Psoas muscle (tissue), 8 donors: ENCODE measurements around the gene C13orf46. TPM values are rescaled to one million over a fixed set of nuclear protein-coding genes. Genes with fewer than 3 reads are reported as not detected.
A peak's percentile ranks its signal among the peaks of the same experiment; 100 is the strongest.

Experiments
- ATAC-seq, 4 donors: fragments of 200-7000 bp; cut with Tn5 transposase; one replicate each; pipeline ENCODE4 v1.9.1; 2020; ENCODE audit warnings: moderate library complexity in 3 of 4, mild to moderate bottlenecking in 2 of 4
- DNase-seq, 2 donors: peaks; one replicate each; pipeline ENCODE4 v3.0.0-alpha.2; 2020
- H3K27ac ChIP-seq: fragments of 200-600 bp; one replicate; pipeline ENCODE4 v1.8.0; 2022
- H3K27me3 ChIP-seq, 3 donors: fragments of 200-600 bp in 1 of 3; one replicate each; pipeline versions ENCODE4 v1.6.1 to v1.8.0; 2013 to 2022; ENCODE audit warnings: low read length in 2 of 3, mild to moderate bottlenecking in 2 of 3, moderate library complexity in 1 of 3; ENCODE audit not compliant: insufficient read depth in 3 of 3
- H3K36me3 ChIP-seq, 2 donors: fragments of 200-600 bp in 1 of 2; one replicate each; pipeline versions ENCODE4 v1.6.1 to v1.8.0; 2013 to 2022; ENCODE audit warnings: low read depth in 1 of 2, mild to moderate bottlenecking in 1 of 2, moderate library complexity in 1 of 2; ENCODE audit not compliant: insufficient read depth in 1 of 2
- H3K4me1 ChIP-seq: fragments of 200-600 bp; one replicate; pipeline ENCODE4 v1.8.0; 2022
- H3K4me3 ChIP-seq: fragments of 200-600 bp; one replicate; pipeline ENCODE4 v1.8.0; 2022; ENCODE audit warnings: mild to moderate bottlenecking
- H3K9me3 ChIP-seq: fragments of 200-600 bp; one replicate; pipeline ENCODE4 v1.8.0; 2022
- WGBS, 3 donors: extraction: QIAGEN DNeasy Blood & Tissue Kit; methylation state at CpG; one replicate each; pipeline versions ENCODE4 v1.1.6 to v1.1.7; 2013; 5-methylcytosine and 5-hydroxymethylcytosine counted together
- intact Hi-C, 2 donors: fragments of 100-400 bp; cut with DNase I; formaldehyde crosslinking; loops; one replicate each; pipeline versions ENCODE4 v1.11.0 to v1.14.2; 2022
- polyA plus RNA-seq, 3 donors: library from polyadenylated mRNA; stranded (reverse); fragments of 200-250 nt; gene quantifications; one replicate each; pipeline ENCODE4 v1.2.3, GENCODE V29; 2013
- total RNA-seq, 4 donors: library from RNA; stranded (reverse); fragmentation: NEBNext Ultra II Directional in 2 of 4; extraction: Animal tissue kit (Norgen Biotek cat#: 25700) in 2 of 4; gene quantifications; one replicate each; pipeline versions ENCODE4 v1.2.1 to v1.2.4, GENCODE V29; 2021 to 2023
- TF ChIP-seq, protein P1 (sequence below): fragments of 200-600 bp; IDR thresholded peaks from one replicate; pipeline ENCODE4 v1.8.0; 2022; ENCODE audit warnings: antibody characterized with exemption
- donor health status: healthy with polysubstance abuse.
- donor health status: DM: no; HTN: no; CAD: no; lungs with moderate emphysema.
- donor health status: Bipolar disorder and iron deficiency.
- donor health status: healthy.
- donor health status: DM: yes; HTN: yes; CAD: no.
- donor health status: DM: no; HTN: no; CAD: no.
- donor health status: DM: no; HTN: no; CAD: no.
- donor health status: DM: yes; HTN: yes; CAD: no.

C13orf46 gene
- total and polyA plus RNA-seq, 7 donors: 0.14 to 2.5 (median 0.57) TPM; not detected in 1

DNA sequence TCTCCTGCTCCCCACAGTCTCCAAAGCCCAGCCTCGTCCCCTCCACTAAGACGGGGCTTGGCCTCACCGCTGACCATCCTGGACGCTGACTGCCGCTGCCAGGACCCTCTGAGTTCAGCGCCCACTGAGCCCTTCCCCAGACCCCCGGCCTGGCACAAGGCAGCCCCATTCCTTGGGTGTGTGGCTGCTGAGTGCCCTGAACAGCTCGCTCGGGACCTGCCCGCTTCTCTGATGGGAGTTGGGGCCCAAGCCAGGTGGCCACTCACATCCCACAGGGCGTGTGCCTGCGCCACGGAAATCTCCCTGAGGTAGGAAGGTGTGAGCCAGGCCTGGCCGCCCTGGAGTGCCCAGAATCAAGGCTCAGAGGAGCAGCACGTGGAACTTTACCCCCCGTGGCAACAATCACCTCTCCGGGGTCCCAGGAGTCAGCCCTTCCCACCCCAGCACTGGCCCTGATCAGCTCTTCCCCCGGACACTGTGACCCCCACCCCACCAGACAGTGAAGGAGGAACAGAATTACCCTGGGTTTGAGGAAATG lies 20.8 kb downstream of the C13orf46 start:
- intact Hi-C loops: loop anchor here in 1 of 2 donors (2.0 kb wide), 1 partner anchor 274 kb away; no protein-coding TSS in a partner anchor
- H3K4me1 ChIP-seq: peaks cover 5% of the 10 kb centered on the region
- H3K27ac ChIP-seq: no peak overlapping the region
- no peaks in the 10 kb centered on the region for H3K9me3 ChIP-seq
- WGBS, 3 donors: 92 to 97% (median 92%) methylated on average over 18 of the region's 18 CpGs
- ATAC-seq (no peak), DNase-seq (peak in 1 of 2 donors; percentile 10)
- TF ChIP-seq, protein P1, sequence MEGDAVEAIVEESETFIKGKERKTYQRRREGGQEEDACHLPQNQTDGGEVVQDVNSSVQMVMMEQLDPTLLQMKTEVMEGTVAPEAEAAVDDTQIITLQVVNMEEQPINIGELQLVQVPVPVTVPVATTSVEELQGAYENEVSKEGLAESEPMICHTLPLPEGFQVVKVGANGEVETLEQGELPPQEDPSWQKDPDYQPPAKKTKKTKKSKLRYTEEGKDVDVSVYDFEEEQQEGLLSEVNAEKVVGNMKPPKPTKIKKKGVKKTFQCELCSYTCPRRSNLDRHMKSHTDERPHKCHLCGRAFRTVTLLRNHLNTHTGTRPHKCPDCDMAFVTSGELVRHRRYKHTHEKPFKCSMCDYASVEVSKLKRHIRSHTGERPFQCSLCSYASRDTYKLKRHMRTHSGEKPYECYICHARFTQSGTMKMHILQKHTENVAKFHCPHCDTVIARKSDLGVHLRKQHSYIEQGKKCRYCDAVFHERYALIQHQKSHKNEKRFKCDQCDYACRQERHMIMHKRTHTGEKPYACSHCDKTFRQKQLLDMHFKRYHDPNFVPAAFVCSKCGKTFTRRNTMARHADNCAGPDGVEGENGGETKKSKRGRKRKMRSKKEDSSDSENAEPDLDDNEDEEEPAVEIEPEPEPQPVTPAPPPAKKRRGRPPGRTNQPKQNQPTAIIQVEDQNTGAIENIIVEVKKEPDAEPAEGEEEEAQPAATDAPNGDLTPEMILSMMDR: no peak
- H3K4me3 ChIP-seq: no peak overlapping the region
- H3K36me3 ChIP-seq: peaks cover 0 to 12% of the 10 kb centered on the region in 2 donors
- no peaks in the 10 kb centered on the region for H3K27me3 ChIP-seq

DNA sequence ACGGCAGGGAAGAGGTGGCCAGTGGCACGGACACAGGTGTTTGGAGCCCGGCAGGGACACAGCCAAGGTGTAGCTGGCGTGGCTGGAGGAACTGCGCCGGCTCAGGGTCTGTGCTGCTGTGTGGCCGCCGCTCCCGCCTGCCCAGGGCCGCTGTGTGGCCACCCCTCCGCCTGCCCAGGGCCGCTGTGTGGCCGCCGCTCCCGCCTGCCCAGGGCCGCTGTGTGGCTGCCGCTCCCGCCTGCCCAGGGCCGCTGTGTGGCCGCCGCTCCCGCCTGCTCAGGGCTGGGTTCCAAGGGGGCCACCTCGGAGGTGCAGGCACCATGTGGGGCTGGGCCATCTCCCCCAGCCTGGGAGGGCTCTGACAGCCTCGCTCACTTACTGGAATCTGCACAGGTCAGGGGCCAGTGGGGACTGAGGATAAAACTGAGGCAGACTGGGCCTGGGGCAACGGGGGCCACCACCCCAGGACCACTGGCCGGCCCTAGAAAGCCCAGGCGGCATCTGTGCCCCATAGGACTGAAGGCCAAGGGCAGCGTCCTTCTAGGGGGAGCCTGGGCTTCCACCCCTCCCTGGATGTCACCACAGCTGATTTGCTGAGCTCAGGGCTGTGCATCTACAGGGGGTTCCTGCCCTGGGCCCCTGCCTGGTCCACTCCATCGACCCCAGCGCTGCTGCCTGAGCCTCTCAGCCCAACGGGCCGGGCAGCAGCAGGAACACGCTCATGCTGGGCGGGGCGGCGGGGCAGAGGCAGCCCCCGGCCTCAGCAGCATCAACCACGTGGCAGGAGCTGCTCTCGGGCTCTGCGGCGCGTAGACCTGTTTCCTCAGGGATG lies 21.5 kb downstream of the C13orf46 start:
- TF ChIP-seq, protein P1: no peak
- Histone ChIP-seq H3K27me3 (no peaks in the 10 kb centered on the region), H3K36me3 (peaks cover 0 to 12% of the 10 kb centered on the region in 2 donors), H3K4me1 (peaks cover 5% of the 10 kb centered on the region), H3K27ac (no peak overlapping the region), H3K4me3 (no peak overlapping the region), H3K9me3 (no peaks in the 10 kb centered on the region)
- no peak for ATAC-seq
- intact Hi-C loops: loop anchor here in 1 of 2 donors (2.0 kb wide), 1 partner anchor 274 kb away; no protein-coding TSS in a partner anchor
- DNase-seq: peak; percentile 13 to 50
- 91 to 94% (median 92%) methylated on average over 29 to 42 of the region's 42 CpGs for WGBS, 3 donors

DNA sequence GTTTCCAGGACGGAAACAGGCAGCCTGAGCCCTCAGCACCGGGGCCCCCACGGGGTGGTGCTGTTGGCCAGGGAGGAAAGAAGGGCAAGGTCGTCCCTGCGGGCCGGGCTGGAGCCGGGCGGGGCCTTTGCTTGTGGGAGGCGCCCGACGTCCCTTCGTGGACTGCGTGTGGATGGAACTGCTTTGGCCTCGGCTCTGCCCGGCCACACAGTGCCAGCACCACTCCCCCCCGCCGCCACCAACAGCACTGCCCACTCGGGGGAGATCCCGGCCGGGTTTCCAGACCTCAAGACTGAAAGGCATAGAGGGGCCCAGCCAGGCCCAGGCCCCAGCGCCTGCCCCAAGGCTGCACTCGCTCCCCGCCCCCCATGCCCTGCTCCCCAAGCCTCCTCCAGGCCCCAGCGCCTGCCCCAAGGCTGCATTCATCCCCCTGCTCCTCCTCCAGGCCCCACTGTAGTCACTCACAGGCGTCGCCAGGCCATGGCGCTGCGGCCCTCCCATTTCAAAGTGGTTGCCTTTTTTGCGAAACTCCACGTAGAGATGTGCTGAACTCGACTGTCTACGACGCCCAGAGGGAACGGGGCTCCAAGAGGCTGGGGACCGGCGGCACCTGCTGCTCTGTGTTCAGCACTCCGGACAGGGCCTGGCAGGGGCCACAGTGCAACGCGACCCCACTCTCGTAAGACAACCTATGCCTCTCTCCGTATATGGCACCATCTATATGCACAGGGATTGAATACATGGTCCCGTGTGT lies 22.5 kb downstream of the C13orf46 start:
- peaks cover 5% of the 10 kb centered on the region for H3K4me1 ChIP-seq
- peaks cover 0 to 12% of the 10 kb centered on the region in 2 donors for H3K36me3 ChIP-seq
- peak; percentile 91 to 97 (median 94) for ATAC-seq
- peak overlapping the region; percentile 38 for H3K4me3 ChIP-seq
- DNase-seq: peak; percentile 89 to 95
- intact Hi-C loops: loop anchor here in 1 of 2 donors (1.0 kb wide), 1 partner anchor 275 kb away; no protein-coding TSS in a partner anchor
- no peaks in the 10 kb centered on the region for H3K27me3 ChIP-seq
- 37 to 46% (median 37%) methylated on average over 36 to 42 of the region's 42 CpGs for WGBS, 3 donors
- H3K9me3 ChIP-seq: no peaks in the 10 kb centered on the region
- TF ChIP-seq, protein P1: peak; percentile 86
- H3K27ac ChIP-seq: no peak overlapping the region

DNA sequence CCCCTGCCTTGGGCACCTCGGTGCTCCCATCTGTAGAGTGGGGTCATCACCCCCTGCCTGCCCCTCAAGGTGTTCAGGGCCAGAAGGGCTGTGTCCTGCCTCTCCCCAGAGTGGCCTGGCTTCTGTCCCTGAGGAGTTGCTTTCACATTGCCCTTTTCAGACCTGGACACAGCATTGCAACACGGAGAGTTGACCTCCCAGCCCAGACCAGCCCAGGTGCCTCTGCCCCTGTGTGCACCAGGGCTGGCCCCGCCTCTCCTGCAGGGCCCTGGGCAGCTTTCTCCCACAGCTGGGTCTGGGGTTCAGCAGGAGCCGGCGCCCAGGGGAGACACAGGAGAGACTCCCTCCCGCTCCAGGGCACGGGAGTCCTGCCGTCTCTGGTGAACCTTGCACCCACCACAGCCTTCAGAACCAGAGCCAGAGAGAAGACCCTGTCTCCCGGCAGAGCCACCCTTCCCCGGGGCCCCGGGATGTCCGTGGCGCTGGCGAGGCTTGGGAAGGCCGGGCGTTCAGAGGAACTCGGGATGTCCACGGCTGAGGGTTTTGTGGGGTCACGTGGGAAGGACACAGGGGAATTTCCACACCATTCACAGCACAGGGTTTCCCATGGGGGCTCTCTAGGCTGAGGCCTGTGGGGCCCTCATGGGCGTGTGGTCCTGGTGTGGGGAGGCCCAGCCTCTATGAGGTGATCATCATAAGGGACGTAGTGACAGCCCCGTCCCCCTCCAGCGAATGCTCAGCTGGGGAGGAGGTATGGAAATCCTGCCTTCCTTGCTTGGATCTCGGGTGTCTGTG lies 23.2 kb downstream of the C13orf46 start:
- DNase-seq (peak; percentile 23 to 57), ATAC-seq (peak in 1 of 4 donors; percentile 35)
- peaks cover 0 to 12% of the 10 kb centered on the region in 2 donors for H3K36me3 ChIP-seq
- intact Hi-C loops: loop anchor here in 1 of 2 donors (1.0 kb wide), 1 partner anchor 276 kb away; no protein-coding TSS in a partner anchor
- no peak overlapping the region for H3K4me3 ChIP-seq
- H3K4me1 ChIP-seq: peaks cover 5% of the 10 kb centered on the region
- no peaks in the 10 kb centered on the region for H3K27me3 ChIP-seq
- H3K27ac ChIP-seq: no peak overlapping the region
- no peaks in the 10 kb centered on the region for H3K9me3 ChIP-seq
- 53 to 59% (median 56%) methylated on average over 23 to 24 of the region's 24 CpGs for WGBS, 3 donors
- TF ChIP-seq, protein P1: no peak
